ENCODE measurements around the gene TEX101.
"Not testable (repeated sequence)": the region's sequence is repeated elsewhere in the genome, so short reads cannot be mapped to it uniquely, and the experiment has no call there.

TEX101 gene

GRCh38 chr19:43430142-43430710 is 15.5 kb downstream of the TEX101 start:
- H3K27ac ChIP-seq: peak overlapping the region; percentile 100
- TF ChIP-seq, protein P1, sequence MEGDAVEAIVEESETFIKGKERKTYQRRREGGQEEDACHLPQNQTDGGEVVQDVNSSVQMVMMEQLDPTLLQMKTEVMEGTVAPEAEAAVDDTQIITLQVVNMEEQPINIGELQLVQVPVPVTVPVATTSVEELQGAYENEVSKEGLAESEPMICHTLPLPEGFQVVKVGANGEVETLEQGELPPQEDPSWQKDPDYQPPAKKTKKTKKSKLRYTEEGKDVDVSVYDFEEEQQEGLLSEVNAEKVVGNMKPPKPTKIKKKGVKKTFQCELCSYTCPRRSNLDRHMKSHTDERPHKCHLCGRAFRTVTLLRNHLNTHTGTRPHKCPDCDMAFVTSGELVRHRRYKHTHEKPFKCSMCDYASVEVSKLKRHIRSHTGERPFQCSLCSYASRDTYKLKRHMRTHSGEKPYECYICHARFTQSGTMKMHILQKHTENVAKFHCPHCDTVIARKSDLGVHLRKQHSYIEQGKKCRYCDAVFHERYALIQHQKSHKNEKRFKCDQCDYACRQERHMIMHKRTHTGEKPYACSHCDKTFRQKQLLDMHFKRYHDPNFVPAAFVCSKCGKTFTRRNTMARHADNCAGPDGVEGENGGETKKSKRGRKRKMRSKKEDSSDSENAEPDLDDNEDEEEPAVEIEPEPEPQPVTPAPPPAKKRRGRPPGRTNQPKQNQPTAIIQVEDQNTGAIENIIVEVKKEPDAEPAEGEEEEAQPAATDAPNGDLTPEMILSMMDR (conservative IDR thresholded peaks at IDR 0.05): peak; percentile 42

- H3K27ac ChIP-seq: peak overlapping the region; percentile 100; the same call in 1 of the 2 replicates
- TF ChIP-seq, protein P1 (conservative IDR thresholded peaks at IDR 0.05): no peak
These were observed 16.3 kb downstream of the TEX101 start for GRCh38 chr19:43430976-43431375.

GRCh38 chr19:43433358-43433673 is 18.6 kb downstream of the TEX101 start:
- TF ChIP-seq, protein P1 (conservative IDR thresholded peaks at IDR 0.05): no peak
- no peak overlapping the region for H3K27ac ChIP-seq

DNA sequence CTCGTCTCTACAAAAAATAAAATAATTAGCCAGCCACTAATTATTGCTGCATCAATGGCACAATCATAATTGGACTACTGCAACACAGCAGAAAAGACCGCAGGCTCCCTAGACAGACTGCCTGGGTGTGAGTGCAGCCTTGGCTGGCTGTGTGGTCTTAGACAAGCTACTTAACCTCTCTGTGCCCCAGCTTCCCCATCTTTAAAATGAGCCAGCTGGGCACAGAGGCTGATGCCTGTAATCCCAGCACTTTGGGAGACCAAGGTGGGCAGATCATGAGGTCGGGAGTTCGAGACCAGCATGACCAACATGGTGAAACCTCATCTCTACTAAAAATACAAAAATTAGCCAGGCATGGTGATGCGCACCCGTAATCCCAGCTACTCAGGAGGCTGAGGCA is 19.0 kb downstream of the TEX101 start:
- TF ChIP-seq, protein P1 (conservative IDR thresholded peaks at IDR 0.05): no peak
- H3K27ac ChIP-seq: no peak overlapping the region

- TF ChIP-seq, protein P1 (conservative IDR thresholded peaks at IDR 0.05): no peak
- no peak overlapping the region for H3K27ac ChIP-seq
These were observed 21.1 kb downstream of the TEX101 start for GRCh38 chr19:43435775-43436174.

GRCh38 chr19:43437284-43437683 is 22.6 kb downstream of the TEX101 start:
- not testable (repeated sequence) for H3K27ac ChIP-seq

DNA sequence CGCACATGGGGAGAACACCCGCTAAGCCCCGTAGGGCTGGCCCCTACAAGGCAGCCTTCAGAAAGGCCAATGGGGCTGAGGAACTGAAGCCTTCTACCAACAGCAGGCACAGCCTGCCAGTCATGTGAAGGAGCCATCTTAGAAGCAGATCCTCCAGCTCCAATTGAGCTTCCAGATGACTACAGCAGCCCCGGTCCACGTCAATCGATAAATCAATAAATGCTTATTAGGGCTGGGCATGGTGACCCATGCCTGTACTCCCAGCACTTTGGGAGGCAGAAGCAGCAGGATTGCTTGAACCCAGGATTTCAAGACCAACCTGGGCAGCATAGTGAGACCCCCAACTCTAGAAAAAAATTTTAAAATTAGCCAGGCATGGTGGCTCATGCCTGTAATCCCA is 23.0 kb downstream of the TEX101 start:
- H3K27ac ChIP-seq: no peak overlapping the region
- TF ChIP-seq, protein P1 (conservative IDR thresholded peaks at IDR 0.05): no peak

GRCh38 chr19:43438291-43439031 is 23.8 kb downstream of the TEX101 start:
- TF ChIP-seq, protein P1 (conservative IDR thresholded peaks at IDR 0.05): no peak
- H3K27ac ChIP-seq: peak overlapping the region; percentile 6; the same call in 1 of the 2 replicates

All from VCaP (cell line).